Measurements from ENCODE around the gene TNK2.

- TF ChIP-seq CTCF (optimal IDR thresholded peaks at IDR 0.05 in 1 of 3, IDR thresholded peaks at IDR 0.05 in 1 of 3, conservative IDR thresholded peaks at IDR 0.05 in 1 of 3; ENCODE audit: extremely low read depth in 1 of 3, insufficient read depth in 2 of 3, low read length in 3 of 3) (no peak), EZH2 (IDR thresholded peaks at IDR 0.05; ENCODE audit: low read length) (no peak)
These were observed 78.5 kb downstream of the TNK2 start for GRCh38 chr3:195829897-195830254.

Measured in keratinocyte (primary cell).